ENCODE measurements around the gene KCTD4.

The KCTD4 gene

DNA sequence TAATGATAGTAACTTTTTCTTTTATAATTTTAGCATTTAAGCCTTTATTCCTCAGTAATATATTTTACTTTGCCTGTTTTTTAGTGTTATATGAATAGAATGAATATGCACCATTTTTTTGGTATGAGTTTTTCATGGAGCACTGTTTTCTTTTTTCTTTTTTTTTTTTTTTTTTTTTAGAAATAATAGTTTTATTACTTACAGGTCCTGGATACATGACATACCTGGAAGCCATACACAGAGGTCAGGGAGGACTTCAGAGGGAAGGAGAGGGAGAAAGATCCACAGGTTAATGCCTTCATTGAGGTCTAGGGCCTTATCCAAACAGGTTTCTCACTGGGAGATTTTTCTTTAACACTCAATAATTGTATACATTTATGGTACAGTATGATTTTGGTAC, 26.4 kb downstream of the KCTD4 start:
- DNase-seq (ENCODE audit: low read depth), result no peak

DNA sequence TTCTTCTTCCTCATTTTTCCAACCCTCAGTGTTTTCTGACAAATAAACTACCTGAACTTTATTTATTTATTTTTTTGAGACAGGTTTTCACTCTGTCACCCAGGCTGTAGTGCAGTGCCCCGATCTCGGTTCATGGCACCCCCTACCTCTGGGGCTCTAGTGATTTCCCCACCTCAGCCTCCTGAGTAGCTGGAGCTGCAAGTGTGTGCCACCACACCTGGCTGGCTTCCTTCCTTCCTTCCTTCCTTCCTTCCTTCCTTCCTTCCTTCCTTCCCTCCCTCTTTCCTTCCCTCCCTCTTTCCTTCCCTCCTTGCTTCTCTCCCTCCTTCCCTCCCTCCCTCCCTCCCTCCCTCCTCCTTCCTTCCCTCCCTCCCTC, 32.3 kb downstream of the KCTD4 start:
- DNase-seq (ENCODE audit: low read depth), result no peak

GRCh38 chr13:45167611-45168554, 33.0 kb downstream of the KCTD4 start:
- no peak for DNase-seq (ENCODE audit: low read depth)

GRCh38 chr13:45166858-45167257, 34.0 kb downstream of the KCTD4 start:
- no peak for DNase-seq (ENCODE audit: low read depth)

DNA sequence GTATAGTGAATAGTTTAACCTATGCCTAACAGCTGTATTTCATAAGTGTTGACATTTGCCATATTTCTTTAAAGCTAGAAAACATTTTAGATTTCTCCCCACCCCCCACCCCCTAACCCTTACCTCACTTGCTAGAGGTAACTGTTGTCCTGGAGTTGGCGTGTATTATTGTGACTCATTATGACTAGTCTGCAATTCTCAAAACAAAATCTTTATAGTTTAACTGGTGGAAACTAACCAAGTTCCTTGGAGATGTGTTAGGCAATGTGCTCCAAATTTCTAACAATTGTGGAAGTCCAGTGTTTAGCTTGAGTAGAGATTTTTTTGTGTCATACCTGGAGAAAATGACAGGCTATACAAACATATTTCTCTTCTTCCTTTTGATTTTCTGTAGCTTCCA, 38.0 kb downstream of the KCTD4 start:
- peak; percentile 80 for DNase-seq (ENCODE audit: low read depth)

- no peak for DNase-seq (ENCODE audit: low read depth)
Measured at GRCh38 chr13:45162194-45162593, 38.7 kb downstream of the KCTD4 start.

DNA sequence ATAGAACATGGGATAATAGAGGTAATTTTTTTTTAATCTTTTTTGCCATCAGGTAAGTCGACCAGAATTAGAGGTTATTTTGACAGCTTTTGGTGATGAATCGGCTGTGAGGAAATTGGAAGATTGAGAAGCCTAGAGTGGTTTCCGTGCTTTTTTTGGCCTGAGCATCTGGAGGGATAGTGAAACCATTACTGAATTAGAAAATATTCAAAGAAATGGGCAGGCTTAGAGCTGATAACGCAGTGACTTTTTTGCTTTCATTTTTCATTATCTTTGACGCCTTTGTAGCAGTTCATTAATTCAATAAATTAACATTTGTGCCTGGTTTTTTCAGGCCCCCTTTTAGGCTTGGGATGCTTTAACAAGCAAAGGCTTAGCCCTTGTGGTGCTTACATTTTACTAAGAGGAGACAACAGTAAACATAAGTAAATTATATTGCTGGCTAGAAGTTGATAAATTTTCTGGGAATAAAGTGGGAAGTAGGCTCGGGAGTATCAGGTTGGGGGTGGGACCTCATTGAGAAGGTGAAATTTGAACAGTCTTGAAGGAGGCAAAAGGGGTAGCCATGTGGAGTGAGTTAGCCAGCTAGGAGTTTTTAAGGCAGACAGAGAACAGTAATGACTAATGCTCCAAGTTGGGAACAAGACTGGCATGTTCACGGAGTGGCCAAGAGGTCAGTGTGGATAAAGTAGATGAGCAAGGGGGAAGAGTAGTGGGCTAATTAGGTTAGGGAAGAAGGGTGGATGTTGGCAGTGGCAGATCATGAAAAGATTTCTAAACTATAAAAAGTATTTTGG, 44.1 kb downstream of the KCTD4 start:
- no peak for DNase-seq (ENCODE audit: low read depth)

- no peak for DNase-seq (ENCODE audit: low read depth)
Measured at GRCh38 chr13:45149964-45150363, 50.9 kb downstream of the KCTD4 start.

DNA sequence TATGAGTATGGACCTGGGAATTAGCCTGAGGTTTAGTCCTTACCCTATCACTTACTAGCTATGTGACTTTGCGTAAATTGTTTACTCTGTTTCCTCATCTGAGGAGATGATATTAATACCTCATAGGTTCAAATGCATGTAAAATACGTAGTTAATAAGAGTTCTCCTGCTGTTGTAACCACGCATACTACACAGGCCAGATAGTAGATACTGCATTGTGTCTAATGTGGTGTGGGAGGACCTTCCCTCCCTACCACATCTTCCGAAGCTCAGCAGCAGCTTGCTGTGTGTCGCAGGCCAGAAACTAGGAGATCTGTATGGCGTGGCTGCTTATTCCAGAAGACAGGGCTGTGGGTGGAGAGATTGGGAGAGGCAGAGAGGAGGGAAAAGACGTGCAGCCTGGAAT, 57.5 kb downstream of the KCTD4 start:
- DNase-seq (ENCODE audit: low read depth), result no peak
